Mesenchymal stem cell (in vitro differentiated cells and primary cell): ENCODE data around the gene PTPN13.

ENCODE experiments used
- DNase-seq: peaks from one replicate; pipeline ENCODE4 v3.0.0-alpha.2; 2013
- H2AFZ ChIP-seq: one replicate; pipeline ENCODE4 v1.6.1; 2013; ENCODE audit warnings: low read depth, mild to moderate bottlenecking, control low read depth, inconsistent platforms, low read length, moderate library complexity
- H2AK5ac ChIP-seq: 2 replicates; pipeline ENCODE4 v1.6.1; 2013; ENCODE audit warnings: low read length, moderate library complexity, mild to moderate bottlenecking, inconsistent platforms; ENCODE audit not compliant: severe bottlenecking
- H2BK120ac ChIP-seq: one replicate; pipeline ENCODE4 v1.6.1; 2013; ENCODE audit warnings: low read depth, mild to moderate bottlenecking, inconsistent platforms, low read length, moderate library complexity
- H2BK12ac ChIP-seq, 2 experiments: one replicate each; pipeline ENCODE4 v1.6.1; 2013; ENCODE audit warnings: inconsistent platforms in 2 of 2, low read length in 2 of 2, mild to moderate bottlenecking in 2 of 2, moderate library complexity in 2 of 2, control low read depth in 1 of 2
- H2BK15ac ChIP-seq: one replicate; pipeline ENCODE4 v1.6.1; 2013; ENCODE audit warnings: mild to moderate bottlenecking, low read depth, inconsistent platforms; ENCODE audit not compliant: poor library complexity, severe bottlenecking
- H2BK5ac ChIP-seq: 2 replicates; pipeline ENCODE4 v1.6.1; 2013; ENCODE audit warnings: low read depth, mild to moderate bottlenecking, low read length, control low read depth, inconsistent platforms; ENCODE audit not compliant: poor library complexity, severe bottlenecking
- H3K14ac ChIP-seq, 2 experiments: one replicate each; pipeline ENCODE4 v1.6.1; 2013; ENCODE audit warnings: inconsistent platforms in 2 of 2, low read length in 2 of 2, control low read depth in 1 of 2, mild to moderate bottlenecking in 1 of 2, moderate library complexity in 1 of 2
- H3K18ac ChIP-seq, 2 experiments: one replicate each; pipeline ENCODE4 v1.6.1; 2013; ENCODE audit warnings: inconsistent platforms in 2 of 2, low read length in 2 of 2, control low read depth in 1 of 2, low read depth in 1 of 2, mild to moderate bottlenecking in 1 of 2
- H3K23ac ChIP-seq, 2 experiments: one replicate each; pipeline ENCODE4 v1.6.1; 2013; ENCODE audit warnings: inconsistent platforms in 2 of 2, low read length in 2 of 2, mild to moderate bottlenecking in 2 of 2, moderate library complexity in 2 of 2, control low read depth in 1 of 2
- H3K27ac ChIP-seq: 2 replicates; pipeline ENCODE4 v1.5.1; 2013; ENCODE audit warnings: mild to moderate bottlenecking, moderate library complexity, low read length, control low read depth, inconsistent platforms; ENCODE audit not compliant: poor library complexity, severe bottlenecking
- H3K27me3 ChIP-seq, 2 experiments: 2 replicates each; pipeline versions ENCODE4 v1.6.1 to v1.7.0; 2013; ENCODE audit warnings: low read length in 2 of 2, mild to moderate bottlenecking in 2 of 2, moderate library complexity in 2 of 2, control low read depth in 1 of 2, inconsistent platforms in 1 of 2; ENCODE audit not compliant: control insufficient read depth in 1 of 2, insufficient read depth in 1 of 2
- H3K36me3 ChIP-seq, 2 experiments: 2 replicates each; pipeline versions ENCODE4 v1.6.1 to v1.7.0; 2013; ENCODE audit warnings: low read length in 2 of 2, control low read depth in 1 of 2, inconsistent platforms in 1 of 2, low read depth in 1 of 2, mild to moderate bottlenecking in 1 of 2; ENCODE audit not compliant: insufficient read depth in 2 of 2, control insufficient read depth in 1 of 2
- H3K4ac ChIP-seq, 2 experiments: one replicate each; pipeline ENCODE4 v1.6.1; 2013; ENCODE audit warnings: inconsistent platforms in 2 of 2, low read length in 2 of 2, mild to moderate bottlenecking in 2 of 2, moderate library complexity in 2 of 2, control low read depth in 1 of 2, low read depth in 1 of 2
- H3K4me1 ChIP-seq: 2 replicates; pipeline ENCODE4 v1.6.1; 2013; ENCODE audit warnings: low read depth, low read length, control low read depth; ENCODE audit not compliant: control insufficient read depth, insufficient read depth
- H3K4me2 ChIP-seq: 2 replicates; pipeline ENCODE4 v1.6.1; 2013; ENCODE audit warnings: low read length, mild to moderate bottlenecking, inconsistent platforms; ENCODE audit not compliant: poor library complexity, severe bottlenecking
- H3K4me3 ChIP-seq, 2 experiments: 2 replicates each; pipeline versions ENCODE4 v1.5.1 to v1.7.0; 2013; ENCODE audit warnings: low read length in 2 of 2, mild to moderate bottlenecking in 2 of 2, control low read depth in 1 of 2, low read depth in 1 of 2; ENCODE audit not compliant: insufficient read depth in 1 of 2
- H3K79me1 ChIP-seq: replicated peaks from 2 replicates; pipeline ENCODE4 v1.6.1; 2013; ENCODE audit warnings: mild to moderate bottlenecking, control low read depth, low read length, inconsistent platforms; ENCODE audit not compliant: poor library complexity, severe bottlenecking
- H3K9ac ChIP-seq: 2 replicates; pipeline ENCODE4 v1.7.0; 2013; ENCODE audit warnings: mild to moderate bottlenecking, low read length, moderate library complexity
- H3K9me3 ChIP-seq: 2 replicates; pipeline ENCODE4 v1.7.0; 2013; ENCODE audit warnings: mild to moderate bottlenecking, low read length; ENCODE audit not compliant: control insufficient read depth
- H4K8ac ChIP-seq: one replicate; pipeline ENCODE4 v1.6.1; 2013; ENCODE audit warnings: inconsistent platforms, mild to moderate bottlenecking, low read length, moderate library complexity
- H4K91ac ChIP-seq: one replicate; pipeline ENCODE4 v1.6.1; 2013; ENCODE audit warnings: mild to moderate bottlenecking, low read length, inconsistent platforms
- WGBS: methylation state at CpG from one replicate; pipeline ENCODE4 v1.1.7; 2013; ENCODE audit warnings: mixed read lengths; 5-methylcytosine and 5-hydroxymethylcytosine counted together

PTPN13 gene

GRCh38 chr4:86848732-86849619 is 254.9 kb downstream of the PTPN13 start, which contains the start of gene SLC10A6:
TSS of gene SLC10A6 (minus strand) at chr4:86849384. CDS start at chr4:86849115, 269 bp downstream.
- Histone ChIP-seq H3K23ac (no peak within 1 kb of the TSS), H2AK5ac (no peak within 1 kb of the TSS), H3K9me3 (no peaks in the 10 kb centered on the region), H3K4me3 (no peak within 1 kb of the TSS), H3K9ac (peak within 1 kb of the TSS; percentile 19), H3K27me3 (no peaks in the 10 kb centered on the region), H3K4me1 (peaks cover 1% of the 10 kb centered on the region), H2BK5ac (no peak within 1 kb of the TSS), H3K27ac (no peak within 1 kb of the TSS), H3K18ac (no peak within 1 kb of the TSS), H3K14ac (peak within 1 kb of the TSS in 1 of 2 experiments; percentile 18), H3K4me2 (no peak within 1 kb of the TSS), H4K91ac (no peak within 1 kb of the TSS), H3K4ac (no peak within 1 kb of the TSS), H2BK12ac (no peak within 1 kb of the TSS), H2AFZ (no peak within 1 kb of the TSS), H2BK120ac (no peak within 1 kb of the TSS), H2BK15ac (no peak within 1 kb of the TSS), H3K79me1 (no peaks in the 10 kb centered on the region), H3K36me3 (no peaks in the 10 kb centered on the region), H4K8ac (no peak within 1 kb of the TSS)
- 89% methylated on average over 9 of the region's 11 CpGs for WGBS
- DNase-seq, result no peak

GRCh38 chr4:86853209-86853608 is 259.1 kb downstream of the PTPN13 start:
- no peak overlapping the region for H4K91ac ChIP-seq
- H3K23ac ChIP-seq, result no peak overlapping the region
- WGBS, result 99% methylated on average over 5 of the region's 5 CpGs
- H2BK5ac ChIP-seq, result no peak overlapping the region
- H3K9ac ChIP-seq, result no peak overlapping the region
- peaks cover 1% of the 10 kb centered on the region for H3K4me1 ChIP-seq
- H3K4ac ChIP-seq, result no peak overlapping the region
- no peak overlapping the region for H3K27ac ChIP-seq
- no peaks in the 10 kb centered on the region for H3K27me3 ChIP-seq
- H3K4me2 ChIP-seq, result no peak overlapping the region
- no peak overlapping the region for H2BK15ac ChIP-seq
- no peak overlapping the region for H3K18ac ChIP-seq
- no peak overlapping the region for H2AFZ ChIP-seq
- DNase-seq, result no peak
- H3K4me3 ChIP-seq, result no peak overlapping the region
- H2AK5ac ChIP-seq, result no peak overlapping the region
- H3K9me3 ChIP-seq, result no peaks in the 10 kb centered on the region
- H2BK12ac ChIP-seq, result no peak overlapping the region
- H3K36me3 ChIP-seq, result no peaks in the 10 kb centered on the region
- no peak overlapping the region for H4K8ac ChIP-seq
- no peak overlapping the region for H2BK120ac ChIP-seq
- H3K79me1 ChIP-seq, result no peaks in the 10 kb centered on the region
- no peak overlapping the region for H3K14ac ChIP-seq

- Histone ChIP-seq H4K8ac (no peak overlapping the region), H3K14ac (no peak overlapping the region), H2AFZ (no peak overlapping the region), H2BK120ac (no peak overlapping the region), H3K4me3 (no peak overlapping the region), H3K4me2 (no peak overlapping the region), H2BK5ac (no peak overlapping the region), H2AK5ac (no peak overlapping the region), H2BK12ac (no peak overlapping the region), H3K79me1 (no peaks in the 10 kb centered on the region), H3K27me3 (no peaks in the 10 kb centered on the region), H3K23ac (no peak overlapping the region), H3K9ac (peak overlapping the region; percentile 65), H4K91ac (no peak overlapping the region), H3K9me3 (no peaks in the 10 kb centered on the region), H3K4ac (no peak overlapping the region), H3K27ac (no peak overlapping the region), H2BK15ac (no peak overlapping the region), H3K4me1 (no peaks in the 10 kb centered on the region), H3K18ac (no peak overlapping the region), H3K36me3 (no peaks in the 10 kb centered on the region)
- peak; percentile 71 for DNase-seq
- WGBS, result 52% methylated on average over 2 of the region's 2 CpGs
Observed at GRCh38 chr4:86855572-86855971, 261.5 kb downstream of the PTPN13 start.

- no peak overlapping the region for H2AFZ ChIP-seq
- no peak overlapping the region for H4K8ac ChIP-seq
- WGBS, result no CpG with 5 or more reads among the region's 1 CpG
Observed at GRCh38 chr4:86856896-86857295, 262.8 kb downstream of the PTPN13 start.

More at GRCh38 chr4:86856896-86857295, 262.8 kb downstream of the PTPN13 start:
- no peak for DNase-seq
- H3K27me3 ChIP-seq, result no peaks in the 10 kb centered on the region
- H3K4me2 ChIP-seq, result no peak overlapping the region
- no peak overlapping the region for H3K23ac ChIP-seq
- H3K9me3 ChIP-seq, result no peaks in the 10 kb centered on the region
- no peak overlapping the region for H3K27ac ChIP-seq
- no peaks in the 10 kb centered on the region for H3K4me1 ChIP-seq
- no peak overlapping the region for H4K91ac ChIP-seq
- no peak overlapping the region for H2AK5ac ChIP-seq
- H3K9ac ChIP-seq, result peak overlapping the region; percentile 10
- no peak overlapping the region for H3K4ac ChIP-seq
- no peak overlapping the region for H2BK15ac ChIP-seq
- no peak overlapping the region for H2BK120ac ChIP-seq
- no peak overlapping the region for H3K18ac ChIP-seq
- no peaks in the 10 kb centered on the region for H3K36me3 ChIP-seq
- no peak overlapping the region for H3K14ac ChIP-seq
- no peak overlapping the region for H2BK5ac ChIP-seq
- H3K4me3 ChIP-seq, result no peak overlapping the region
- no peak overlapping the region for H2BK12ac ChIP-seq
- no peaks in the 10 kb centered on the region for H3K79me1 ChIP-seq
